HCT116 (cell line): ENCODE measurements around the gene PLEKHH2. TPM values are rescaled to one million over a fixed set of nuclear protein-coding genes. Genes with fewer than 3 reads are reported as not detected.
A peak's percentile ranks its signal among the peaks of the same experiment; 100 is the strongest.

Experiments
- ATAC-seq: fragments of 200-7000 bp; cut with Tn5 transposase; 2 replicates; pipeline ENCODE4 v1.9.1; 2020; ENCODE audit warnings: mild to moderate bottlenecking, moderate library complexity
- BruUV-seq: library from RNA; stranded (reverse); fragments of 400-500 nt; replicated peaks from 2 replicates; lab custom pipeline; 2021; lab: Mats Ljungman, UMichigan
- CTCF ChIA-PET: fragments of 300-600 bp; sonication (Branson Sonifier 250); formaldehyde crosslinking; loops from one replicate; lab custom pipeline; 2021; ENCODE audit warnings: antibody characterized with exemption; lab: Charles Lee
- POLR2A ChIA-PET: fragments of 300-600, 350-600 bp; sonication (Branson Sonifier 250); formaldehyde crosslinking; loops from one replicate; lab custom pipeline; 2021; ENCODE audit warnings: antibody characterized with exemption; lab: Charles Lee
- RAD21 ChIA-PET, 2 experiments: fragments of 300-600 bp; sonication (Branson Sonifier 250); formaldehyde crosslinking; loops; one replicate each; lab custom pipeline; 2023; ENCODE audit warnings: low total read pairs in 2 of 2; ENCODE audit not compliant: uncharacterized antibody in 2 of 2, unreplicated experiment in 2 of 2, low non-redundant PET in 1 of 2; lab: Charles Lee
- DNase-seq: peaks from one replicate; pipeline ENCODE4 v3.0.0-alpha.2; 2010; ENCODE audit warnings: low read depth, low spot score
- H2AFZ ChIP-seq: fragments of 200-600 bp; shearing (Covaris generic), sonication (generic); 2 replicates; pipeline ENCODE4 v1.6.1; 2017; ENCODE audit warnings: low read depth, mixed run types, mixed read lengths, antibody characterized with exemption, low read length; ENCODE audit not compliant: poor library complexity, severe bottlenecking
- H3K27ac ChIP-seq: 2 replicates; pipeline ENCODE4 v1.5.1; 2012; ENCODE audit warnings: low read depth, low read length
- H3K27me3 ChIP-seq: fragments of 200-600 bp; sonication (generic); 2 replicates; pipeline ENCODE4 v1.6.1; 2016; ENCODE audit warnings: mixed run types, low read length, mixed read lengths; ENCODE audit not compliant: insufficient read depth
- H3K36me3 ChIP-seq, 2 experiments: fragments of 200-500 bp in 1 of 2; fragments of 200-600 bp in 1 of 2; sonication (Bioruptor generic) in 1 of 2; sonication (generic) in 1 of 2; 2 replicates each; pipeline versions ENCODE4 v1.5.1 to v1.6.1; 2014 to 2016; ENCODE audit warnings: low read length in 2 of 2, inconsistent platforms in 1 of 2, mixed read lengths in 1 of 2, mixed run types in 1 of 2; ENCODE audit not compliant: insufficient read depth in 2 of 2, control insufficient read depth in 1 of 2
- H3K4me1 ChIP-seq, 2 experiments: fragments of 200-600 bp in 1 of 2; sonication (generic) in 1 of 2; 2 replicates each; pipeline versions ENCODE4 v1.5.1 to v1.6.1; 2012 to 2017; ENCODE audit warnings: low read length in 2 of 2, inconsistent platforms in 1 of 2, mild to moderate bottlenecking in 1 of 2, mixed read lengths in 1 of 2, mixed run types in 1 of 2, moderate library complexity in 1 of 2; ENCODE audit not compliant: insufficient read depth in 2 of 2, control insufficient read depth in 1 of 2
- H3K4me2 ChIP-seq: fragments of 200-600 bp; sonication (generic); 2 replicates; pipeline ENCODE4 v1.6.1; 2017; ENCODE audit warnings: mixed run types, low read length, mixed read lengths
- H3K4me3 ChIP-seq, 2 experiments: fragments of 200-600 bp in 1 of 2; sonication (generic) in 1 of 2; replicated peaks in 1 of 2; 2 replicates each; pipeline ENCODE4 v1.5.1; 2011 to 2016; ENCODE audit warnings: low read length in 2 of 2, control low read depth in 1 of 2, low read depth in 1 of 2, mild to moderate bottlenecking in 1 of 2, mixed read lengths in 1 of 2, mixed run types in 1 of 2
- H3K79me2 ChIP-seq: fragments of 200-600 bp; sonication (generic); 2 replicates; pipeline ENCODE4 v1.6.1; 2017; ENCODE audit warnings: mild to moderate bottlenecking, mixed run types, low read length, moderate library complexity, mixed read lengths; ENCODE audit not compliant: insufficient read depth
- H3K9ac ChIP-seq: fragments of 200-600 bp; sonication (generic); 2 replicates; pipeline ENCODE4 v1.6.1; 2016; ENCODE audit warnings: low read length, mixed read lengths
- H3K9me2 ChIP-seq: fragments of 200-600 bp; sonication (generic), shearing (Covaris generic); 2 replicates; pipeline ENCODE4 v1.6.1; 2017; ENCODE audit warnings: mixed run types, mild to moderate bottlenecking, moderate library complexity; ENCODE audit not compliant: insufficient read depth
- H3K9me3 ChIP-seq, 2 experiments: fragments of 200-500 bp in 1 of 2; fragments of 200-600 bp in 1 of 2; sonication (Bioruptor generic) in 1 of 2; sonication (generic) in 1 of 2; 2 replicates each; pipeline ENCODE4 v1.6.1; 2014 to 2017; ENCODE audit warnings: low read length in 2 of 2, mixed read lengths in 2 of 2, inconsistent platforms in 1 of 2, low read depth in 1 of 2, mild to moderate bottlenecking in 1 of 2, mixed run types in 1 of 2, moderate library complexity in 1 of 2; ENCODE audit not compliant: control insufficient read depth in 1 of 2, insufficient read depth in 1 of 2
- H4K20me1 ChIP-seq: fragments of 200-600 bp; sonication (generic), shearing (Covaris generic); 2 replicates; pipeline ENCODE4 v1.6.1; 2017; ENCODE audit warnings: mixed run types, mild to moderate bottlenecking, moderate library complexity; ENCODE audit not compliant: insufficient read depth
- ATF3 ChIP-seq: IDR thresholded peaks from 2 replicates; pipeline ENCODE4 v1.6.1; 2012
- CBX3 ChIP-seq: IDR thresholded peaks from 2 replicates; pipeline ENCODE4 v1.6.1; 2012; ENCODE audit warnings: low read depth
- CEBPB ChIP-seq: IDR thresholded peaks from 2 replicates; pipeline ENCODE4 v1.6.1; 2012; ENCODE audit warnings: low read depth
- EGR1 ChIP-seq: IDR thresholded peaks from 2 replicates; pipeline ENCODE4 v1.6.1; 2012; ENCODE audit warnings: low read depth
- EZH2 ChIP-seq: fragments of 200-600 bp; sonication (generic); IDR thresholded peaks from 2 replicates; pipeline ENCODE4 v1.6.1; 2017; ENCODE audit warnings: antibody characterized with exemption, mixed run types
- FOSL1 ChIP-seq: IDR thresholded peaks from 2 replicates; pipeline ENCODE4 v1.6.1; 2012; ENCODE audit warnings: low read depth
- JUND ChIP-seq: IDR thresholded peaks from 2 replicates; pipeline ENCODE4 v1.6.1; 2012
- POLR2AphosphoS5 ChIP-seq: IDR thresholded peaks from 2 replicates; pipeline ENCODE4 v1.6.1; 2011; ENCODE audit warnings: mild to moderate bottlenecking, low read depth, low read length, moderate library complexity
- RAD21 ChIP-seq: IDR thresholded peaks from 2 replicates; pipeline ENCODE4 v1.6.1; 2012; ENCODE audit warnings: low read depth, mild to moderate bottlenecking
- SIN3A ChIP-seq: IDR thresholded peaks from 2 replicates; pipeline ENCODE4 v1.6.1; 2012; ENCODE audit warnings: low read depth
- SRF ChIP-seq: IDR thresholded peaks from 2 replicates; pipeline ENCODE4 v1.6.1; 2012; ENCODE audit warnings: low read depth
- TCF7L2 ChIP-seq: IDR thresholded peaks from 2 replicates; pipeline ENCODE4 v1.7.0; 2011; ENCODE audit warnings: borderline replicate concordance, inconsistent platforms; ENCODE audit not compliant: insufficient read depth, insufficient read length; ENCODE audit errors: extremely low read depth
- YY1 ChIP-seq: IDR thresholded peaks from 2 replicates; pipeline ENCODE4 v1.6.1; 2011; ENCODE audit warnings: low read length, low read depth, moderate library complexity, mild to moderate bottlenecking; ENCODE audit not compliant: insufficient replicate concordance; ENCODE audit errors: extremely low read depth
- ZBTB33 ChIP-seq: IDR thresholded peaks from 2 replicates; pipeline ENCODE4 v1.6.1; 2011; ENCODE audit warnings: mild to moderate bottlenecking, low read length, moderate library complexity; ENCODE audit not compliant: insufficient replicate concordance; ENCODE audit errors: extremely low read depth
- ZFX ChIP-seq: fragments of 450-650 bp; IDR thresholded peaks from 2 replicates; pipeline ENCODE4 v1.6.1; 2017
- intact Hi-C: fragments of 100-400 bp; cut with micrococcal nuclease; formaldehyde crosslinking; loops from 2 replicates; pipeline ENCODE4 v1.10.0; 2022
- total RNA-seq: library from RNA; stranded (reverse); gene quantifications from one replicate; pipeline ENCODE4 v1.2.1, GENCODE V29; 2021; ENCODE audit not compliant: unreplicated experiment
- TF ChIP-seq, protein P1 (sequence below): IDR thresholded peaks from 2 replicates; pipeline ENCODE4 v1.6.1; 2012; ENCODE audit warnings: low read depth
- TF ChIP-seq, protein P2 (sequence below): IDR thresholded peaks from 2 replicates; pipeline ENCODE4 v1.6.1; 2012
- TF ChIP-seq, protein P3 (sequence below), 3 experiments: fragments of 200-600 bp in 1 of 3; sonication (generic) in 1 of 3; IDR thresholded peaks in 2 of 3; conservative IDR thresholded peaks in 1 of 3; 2 replicates each; pipeline ENCODE4 v1.5.1; 2012 to 2017; ENCODE audit warnings: low read depth in 2 of 3, low read length in 2 of 3, antibody characterized with exemption in 1 of 3, borderline replicate concordance in 1 of 3, control low read depth in 1 of 3, mild to moderate bottlenecking in 1 of 3, mixed read lengths in 1 of 3, mixed run types in 1 of 3, moderate library complexity in 1 of 3; ENCODE audit not compliant: insufficient read depth in 1 of 3

The PLEKHH2 gene
- total RNA-seq, 1 experiment from 2014 or later, result 7.8 TPM

- Histone ChIP-seq H3K79me2 (peaks cover 31% of the 10 kb centered on the region), H3K27me3 (no peaks in the 10 kb centered on the region), H3K4me3 (peak within 1 kb of the TSS; percentile 79 to 81), H2AFZ (peak within 1 kb of the TSS; percentile 55), H3K4me1 (peaks cover 5 to 12% of the 10 kb centered on the region in 2 experiments; a peak in 3 of 4 replicates), H3K4me2 (peak within 1 kb of the TSS; percentile 87), H3K9me3 (no peaks in the 10 kb centered on the region), H3K9me2 (no peaks in the 10 kb centered on the region), H3K9ac (peak within 1 kb of the TSS; percentile 82), H3K36me3 (peaks cover 3 to 11% of the 10 kb centered on the region in 2 experiments; a peak in 2 of 4 replicates), H4K20me1 (no peaks in the 10 kb centered on the region), H3K27ac (peak within 1 kb of the TSS; percentile 86)
- CTCF ChIA-PET, result interaction anchor here (0.8 to 2.6 kb wide), 5 partner anchors 10 to 41 kb away, joined by 4 to 27 read pairs (median 5); partner anchors contain the start of gene PLEKHH2
- BruUV-seq, result TSS peak; percentile 69
- DNase-seq (peak; percentile 99), ATAC-seq (peak; percentile 96)
- RAD21 ChIA-PET, result no interaction called here
- intact Hi-C loops, result no loop called here
- POLR2A ChIA-PET, result interaction anchor here (1.0 to 2.1 kb wide), 5 partner anchors 10 to 40 kb away, joined by 3 to 27 read pairs (median 9); no protein-coding TSS in a partner anchor
- TF ChIP-seq SRF (peak; percentile 70; the same call in 1 of the 2 replicates), CEBPB (no peak), SIN3A (peak; percentile 96), TCF7L2 (peak; percentile 18), YY1 (peak; percentile 85), EGR1 (no peak), ZFX (peak; percentile 88), FOSL1 (no peak), ATF3 (no peak), JUND (no peak; the same call in 1 of the 2 replicates), CBX3 (peak; percentile 61; the same call in 1 of the 2 replicates), EZH2 (no peak), ZBTB33 (peak; percentile 98), RAD21 (no peak), POLR2AphosphoS5 (peak; percentile 99)
- TF ChIP-seq, protein P1, sequence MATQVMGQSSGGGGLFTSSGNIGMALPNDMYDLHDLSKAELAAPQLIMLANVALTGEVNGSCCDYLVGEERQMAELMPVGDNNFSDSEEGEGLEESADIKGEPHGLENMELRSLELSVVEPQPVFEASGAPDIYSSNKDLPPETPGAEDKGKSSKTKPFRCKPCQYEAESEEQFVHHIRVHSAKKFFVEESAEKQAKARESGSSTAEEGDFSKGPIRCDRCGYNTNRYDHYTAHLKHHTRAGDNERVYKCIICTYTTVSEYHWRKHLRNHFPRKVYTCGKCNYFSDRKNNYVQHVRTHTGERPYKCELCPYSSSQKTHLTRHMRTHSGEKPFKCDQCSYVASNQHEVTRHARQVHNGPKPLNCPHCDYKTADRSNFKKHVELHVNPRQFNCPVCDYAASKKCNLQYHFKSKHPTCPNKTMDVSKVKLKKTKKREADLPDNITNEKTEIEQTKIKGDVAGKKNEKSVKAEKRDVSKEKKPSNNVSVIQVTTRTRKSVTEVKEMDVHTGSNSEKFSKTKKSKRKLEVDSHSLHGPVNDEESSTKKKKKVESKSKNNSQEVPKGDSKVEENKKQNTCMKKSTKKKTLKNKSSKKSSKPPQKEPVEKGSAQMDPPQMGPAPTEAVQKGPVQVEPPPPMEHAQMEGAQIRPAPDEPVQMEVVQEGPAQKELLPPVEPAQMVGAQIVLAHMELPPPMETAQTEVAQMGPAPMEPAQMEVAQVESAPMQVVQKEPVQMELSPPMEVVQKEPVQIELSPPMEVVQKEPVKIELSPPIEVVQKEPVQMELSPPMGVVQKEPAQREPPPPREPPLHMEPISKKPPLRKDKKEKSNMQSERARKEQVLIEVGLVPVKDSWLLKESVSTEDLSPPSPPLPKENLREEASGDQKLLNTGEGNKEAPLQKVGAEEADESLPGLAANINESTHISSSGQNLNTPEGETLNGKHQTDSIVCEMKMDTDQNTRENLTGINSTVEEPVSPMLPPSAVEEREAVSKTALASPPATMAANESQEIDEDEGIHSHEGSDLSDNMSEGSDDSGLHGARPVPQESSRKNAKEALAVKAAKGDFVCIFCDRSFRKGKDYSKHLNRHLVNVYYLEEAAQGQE, result no peak
- TF ChIP-seq, protein P2, sequence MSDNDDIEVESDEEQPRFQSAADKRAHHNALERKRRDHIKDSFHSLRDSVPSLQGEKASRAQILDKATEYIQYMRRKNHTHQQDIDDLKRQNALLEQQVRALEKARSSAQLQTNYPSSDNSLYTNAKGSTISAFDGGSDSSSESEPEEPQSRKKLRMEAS, result peak; percentile 97
- TF ChIP-seq, protein P3, sequence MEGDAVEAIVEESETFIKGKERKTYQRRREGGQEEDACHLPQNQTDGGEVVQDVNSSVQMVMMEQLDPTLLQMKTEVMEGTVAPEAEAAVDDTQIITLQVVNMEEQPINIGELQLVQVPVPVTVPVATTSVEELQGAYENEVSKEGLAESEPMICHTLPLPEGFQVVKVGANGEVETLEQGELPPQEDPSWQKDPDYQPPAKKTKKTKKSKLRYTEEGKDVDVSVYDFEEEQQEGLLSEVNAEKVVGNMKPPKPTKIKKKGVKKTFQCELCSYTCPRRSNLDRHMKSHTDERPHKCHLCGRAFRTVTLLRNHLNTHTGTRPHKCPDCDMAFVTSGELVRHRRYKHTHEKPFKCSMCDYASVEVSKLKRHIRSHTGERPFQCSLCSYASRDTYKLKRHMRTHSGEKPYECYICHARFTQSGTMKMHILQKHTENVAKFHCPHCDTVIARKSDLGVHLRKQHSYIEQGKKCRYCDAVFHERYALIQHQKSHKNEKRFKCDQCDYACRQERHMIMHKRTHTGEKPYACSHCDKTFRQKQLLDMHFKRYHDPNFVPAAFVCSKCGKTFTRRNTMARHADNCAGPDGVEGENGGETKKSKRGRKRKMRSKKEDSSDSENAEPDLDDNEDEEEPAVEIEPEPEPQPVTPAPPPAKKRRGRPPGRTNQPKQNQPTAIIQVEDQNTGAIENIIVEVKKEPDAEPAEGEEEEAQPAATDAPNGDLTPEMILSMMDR (IDR thresholded peaks at IDR 0.05 in 2 of 3, conservative IDR thresholded peaks at IDR 0.05 in 1 of 3; ENCODE audit: borderline replicate concordance in 1 of 3, insufficient read depth in 1 of 3, low read depth in 2 of 3, low read length in 2 of 3), result no peak
These were observed 41.3 kb upstream of the PLEKHH2 start, which contains the start of gene THADA for GRCh38 chr2:43595603-43596412. TSS of gene THADA (minus strand) at chr2:43596038. CDS start at chr2:43592392, 3,646 bp downstream.
